GM23338 (cell line): ENCODE data around the gene PPFIBP1. TPM values are rescaled to one million over a fixed set of nuclear protein-coding genes. Genes with fewer than 3 reads are reported as not detected.

Experiments
- ATAC-seq: fragments of 200-7000 bp; cut with Tn5 transposase; 3 replicates; pipeline ENCODE4 v1.9.1; 2020
- DNase-seq: peaks from one replicate; pipeline ENCODE4 v3.0.0-alpha.2; 2015; ENCODE audit warnings: low spot score
- H2AFZ ChIP-seq: fragments of 200-600 bp; sonication (generic); 2 replicates; pipeline ENCODE4 v1.8.0; 2016; ENCODE audit warnings: antibody characterized with exemption, mild to moderate bottlenecking, moderate library complexity
- H3F3A ChIP-seq: fragments of 200-600 bp; sonication (generic); replicated peaks from 2 replicates; pipeline ENCODE4 v1.8.0; 2017; ENCODE audit warnings: antibody characterized with exemption, mixed run types, low read depth
- H3K27ac ChIP-seq: fragments of 200-600 bp; sonication (generic); 2 replicates; pipeline ENCODE4 v1.6.1; 2016; ENCODE audit warnings: low read depth
- H3K27me3 ChIP-seq: fragments of 200-600 bp; sonication (generic); 2 replicates; pipeline ENCODE4 v1.8.0; 2016; ENCODE audit warnings: mild to moderate bottlenecking, mixed run types, moderate library complexity; ENCODE audit not compliant: insufficient read depth
- H3K36me3 ChIP-seq: fragments of 200-600 bp; sonication (generic); 2 replicates; pipeline ENCODE4 v1.8.0; 2016; ENCODE audit warnings: mild to moderate bottlenecking; ENCODE audit not compliant: insufficient read depth
- H3K4me1 ChIP-seq: fragments of 200-600 bp; sonication (generic); 2 replicates; pipeline ENCODE4 v1.8.0; 2016; ENCODE audit warnings: mild to moderate bottlenecking, moderate library complexity; ENCODE audit not compliant: insufficient read depth
- H3K4me2 ChIP-seq: fragments of 200-600 bp; sonication (generic); 2 replicates; pipeline ENCODE4 v1.7.1; 2017; ENCODE audit warnings: mixed run types
- H3K4me3 ChIP-seq: fragments of 200-600 bp; sonication (generic); 2 replicates; pipeline ENCODE4 v1.6.1; 2016; ENCODE audit warnings: mixed run types
- H3K79me2 ChIP-seq: fragments of 200-600 bp; sonication (generic); replicated peaks from 2 replicates; pipeline ENCODE4 v1.8.0; 2017; ENCODE audit warnings: mild to moderate bottlenecking; ENCODE audit not compliant: insufficient read depth
- H3K9me2 ChIP-seq: fragments of 200-600 bp; sonication (generic); 2 replicates; pipeline ENCODE4 v1.8.0; 2017; ENCODE audit not compliant: insufficient read depth
- H4K20me1 ChIP-seq: fragments of 200-600 bp; sonication (generic); replicated peaks from 2 replicates; pipeline ENCODE4 v1.8.0; 2017; ENCODE audit warnings: mild to moderate bottlenecking; ENCODE audit not compliant: insufficient read depth
- H3K27ac Mint-ChIP-seq: 2 replicates; pipeline ENCODE4 v1.8.0; 2020; ENCODE audit warnings: inconsistent platforms, mild to moderate bottlenecking, moderate library complexity, mixed read lengths
- H3K27me3 Mint-ChIP-seq: 3 replicates; pipeline ENCODE4 v1.8.0; 2022; ENCODE audit warnings: low read depth, mild to moderate bottlenecking, moderate library complexity, mixed read lengths, inconsistent platforms; ENCODE audit not compliant: insufficient read depth, poor library complexity
- H3K36me3 Mint-ChIP-seq: 3 replicates; pipeline ENCODE4 v1.8.0; 2021; ENCODE audit warnings: low read depth, mild to moderate bottlenecking, inconsistent platforms, moderate library complexity, mixed read lengths
- H3K4me1 Mint-ChIP-seq: 3 replicates; pipeline ENCODE4 v1.8.0; 2020; ENCODE audit warnings: mild to moderate bottlenecking, inconsistent platforms, mixed read lengths
- H3K4me3 Mint-ChIP-seq: 3 replicates; pipeline ENCODE4 v1.8.0; 2021; ENCODE audit warnings: moderate library complexity, mild to moderate bottlenecking, inconsistent platforms, mixed read lengths
- H3K9me3 Mint-ChIP-seq: 3 replicates; pipeline ENCODE4 v1.8.0; 2020; ENCODE audit warnings: moderate library complexity, mild to moderate bottlenecking, inconsistent platforms, mixed read lengths
- CREB1 ChIP-seq: fragments of 250-450 bp; sonication (Bioruptor Pico); IDR thresholded peaks from 2 replicates; pipeline ENCODE4 v1.5.0; 2020; ENCODE audit warnings: low read depth, mild to moderate bottlenecking, moderate library complexity
- EZH2 ChIP-seq: fragments of 200-600 bp; sonication (generic); IDR thresholded peaks from one replicate; pipeline ENCODE4 v1.8.0; 2017; ENCODE audit warnings: antibody characterized with exemption, mild to moderate bottlenecking, low read depth; ENCODE audit not compliant: unreplicated experiment
- EZH2phosphoT487 ChIP-seq: fragments of 200-600 bp; sonication (generic); IDR thresholded peaks from one replicate; pipeline ENCODE4 v1.8.1; 2018; ENCODE audit warnings: antibody characterized with exemption; ENCODE audit not compliant: unreplicated experiment
- JUNB ChIP-seq: IDR thresholded peaks from one replicate; pipeline ENCODE4 v1.6.1; 2016; ENCODE audit warnings: antibody characterized with exemption; ENCODE audit not compliant: unreplicated experiment
- NANOG ChIP-seq: IDR thresholded peaks from 2 replicates; pipeline ENCODE4 v1.6.1; 2016; ENCODE audit warnings: antibody characterized with exemption, borderline replicate concordance
- POLR2AphosphoS5 ChIP-seq: IDR thresholded peaks from 2 replicates; pipeline ENCODE4 v1.6.1; 2016; ENCODE audit warnings: antibody characterized with exemption, low read depth
- STAT1 ChIP-seq: IDR thresholded peaks from one replicate; pipeline ENCODE4 v1.6.1; 2016; ENCODE audit warnings: antibody characterized with exemption; ENCODE audit not compliant: unreplicated experiment
- ZNF114 ChIP-seq: fragments of 250-450 bp; sonication (Bioruptor Pico); IDR thresholded peaks from 2 replicates; pipeline ENCODE4 v1.5.0; 2020; ENCODE audit warnings: mild to moderate bottlenecking, moderate library complexity
- ZNF331 ChIP-seq: fragments of 250-450 bp; sonication (Bioruptor Pico); IDR thresholded peaks from 2 replicates; pipeline ENCODE4 v1.5.0; 2020; ENCODE audit warnings: low read depth, mild to moderate bottlenecking, moderate library complexity
- polyA plus RNA-seq: library from polyadenylated mRNA; unstranded; fragments of >200 nt; fragmentation: Nextera tagmentation; extraction: Ambion mirVana; gene quantifications from 2 replicates; pipeline ENCODE4 v1.2.1, GENCODE V29; 2016
- total RNA-seq: library from RNA; depleted of rRNA; stranded (reverse); fragments of >200 nt; shearing (Covaris generic); gene quantifications from 2 replicates; pipeline ENCODE4 v1.2.3, GENCODE V29; 2014
- TF ChIP-seq, protein P1 (sequence below): IDR thresholded peaks from one replicate; pipeline ENCODE4 v1.6.1; 2018; ENCODE audit warnings: antibody characterized with exemption; ENCODE audit not compliant: unreplicated experiment
- TF ChIP-seq, protein P2 (sequence below): IDR thresholded peaks from 2 replicates; pipeline ENCODE4 v1.6.1; 2016; ENCODE audit warnings: antibody characterized with exemption
- TF ChIP-seq, protein P3 (sequence below), 2 experiments: fragments of 200-600 bp in 1 of 2; sonication (generic) in 1 of 2; conservative IDR thresholded peaks; 2 replicates each; pipeline versions ENCODE4 v1.5.1 to v1.6.1; 2016 to 2017; ENCODE audit warnings: antibody characterized with exemption in 2 of 2, low read depth in 2 of 2, mild to moderate bottlenecking in 2 of 2, moderate library complexity in 1 of 2
- TF ChIP-seq, protein P4 (sequence below): fragments of 250-450 bp; sonication (Bioruptor Pico); IDR thresholded peaks from 2 replicates; pipeline ENCODE4 v1.5.0; 2020; ENCODE audit warnings: mild to moderate bottlenecking, moderate library complexity

PPFIBP1 gene
- total and polyA plus RNA-seq, 2 experiments from 2014 or later, result 33.2 to 41.9 TPM

DNA sequence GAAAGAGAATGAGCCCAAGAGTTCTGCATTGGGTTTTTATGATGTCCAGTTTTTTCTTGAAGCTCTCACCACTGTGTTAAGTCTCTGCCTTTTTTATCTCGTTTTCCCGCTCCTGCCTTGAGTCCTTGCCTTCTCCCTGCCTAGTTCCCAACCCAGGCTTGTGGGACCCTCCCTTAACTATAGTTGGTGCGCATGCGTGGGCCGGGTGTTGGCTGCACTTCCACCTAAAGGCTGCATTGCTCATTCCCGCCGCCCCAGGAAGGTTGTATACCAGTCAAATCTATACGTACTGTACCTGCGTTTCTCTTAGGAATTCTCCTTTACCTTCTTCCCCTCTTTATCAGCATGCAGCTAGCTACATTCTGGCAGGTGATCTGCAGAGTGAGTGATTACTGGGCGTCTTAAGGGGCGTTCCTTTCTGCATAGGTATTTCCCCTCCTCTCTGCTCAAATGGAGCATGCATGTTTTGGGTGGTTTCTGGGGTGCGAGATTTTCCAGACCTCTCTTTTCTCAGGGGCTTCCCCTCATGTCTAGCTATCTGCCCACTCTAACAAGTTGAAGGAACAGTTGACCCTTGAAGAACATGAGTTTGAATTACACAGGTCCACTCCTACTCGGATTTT is 165.7 kb downstream of the PPFIBP1 start (continued):
- TF ChIP-seq EZH2 (no peak), NANOG (no peak)

DNA sequence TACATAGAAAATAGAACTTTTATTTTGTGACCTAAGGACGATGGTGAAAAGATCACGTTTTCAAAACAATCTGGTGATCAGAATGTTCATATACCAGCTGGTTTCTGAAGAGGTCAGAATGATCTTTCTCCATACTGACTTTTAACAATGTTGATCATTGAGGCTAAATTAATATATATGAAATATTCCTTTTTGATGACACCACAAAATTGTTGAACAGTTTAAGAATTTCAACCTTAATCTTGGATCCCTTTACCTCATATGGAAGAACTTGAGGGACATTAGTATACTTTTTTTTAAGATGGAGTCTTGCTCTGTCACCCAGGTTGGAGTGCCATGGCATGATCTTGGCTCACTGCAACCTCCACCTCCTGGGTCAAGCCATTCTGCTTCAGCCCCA is 169.4 kb downstream of the PPFIBP1 start:
- ATAC-seq (no peak), DNase-seq (no peak)
- Histone ChIP-seq H3K4me2 (no peak overlapping the region), H3K4me3 (no peak overlapping the region), H3K4me1 (no peaks in the 10 kb centered on the region), H3K27me3 (no peaks in the 10 kb centered on the region), H3K79me2 (no peaks in the 10 kb centered on the region), H2AFZ (no peak overlapping the region), H3F3A (no peaks in the 10 kb centered on the region), H3K36me3 (peaks cover 23% of the 10 kb centered on the region; the same call in 1 of the 2 replicates), H3K27ac (no peak overlapping the region), H4K20me1 (no peaks in the 10 kb centered on the region), H3K9me2 (no peaks in the 10 kb centered on the region)
- Mint-ChIP-seq H3K27ac (no peak overlapping the region), H3K4me1 (no peaks in the 10 kb centered on the region), H3K36me3 (peaks cover 15% of the 10 kb centered on the region), H3K27me3 (no peaks in the 10 kb centered on the region), H3K4me3 (no peak overlapping the region), H3K9me3 (no peaks in the 10 kb centered on the region)
- TF ChIP-seq NANOG (no peak), EZH2phosphoT487 (no peak), POLR2AphosphoS5 (no peak), JUNB (no peak), ZNF114 (no peak), ZNF331 (no peak), EZH2 (no peak), STAT1 (no peak), CREB1 (CRISPR knock-in tag) (no peak)
- TF ChIP-seq, protein P1, sequence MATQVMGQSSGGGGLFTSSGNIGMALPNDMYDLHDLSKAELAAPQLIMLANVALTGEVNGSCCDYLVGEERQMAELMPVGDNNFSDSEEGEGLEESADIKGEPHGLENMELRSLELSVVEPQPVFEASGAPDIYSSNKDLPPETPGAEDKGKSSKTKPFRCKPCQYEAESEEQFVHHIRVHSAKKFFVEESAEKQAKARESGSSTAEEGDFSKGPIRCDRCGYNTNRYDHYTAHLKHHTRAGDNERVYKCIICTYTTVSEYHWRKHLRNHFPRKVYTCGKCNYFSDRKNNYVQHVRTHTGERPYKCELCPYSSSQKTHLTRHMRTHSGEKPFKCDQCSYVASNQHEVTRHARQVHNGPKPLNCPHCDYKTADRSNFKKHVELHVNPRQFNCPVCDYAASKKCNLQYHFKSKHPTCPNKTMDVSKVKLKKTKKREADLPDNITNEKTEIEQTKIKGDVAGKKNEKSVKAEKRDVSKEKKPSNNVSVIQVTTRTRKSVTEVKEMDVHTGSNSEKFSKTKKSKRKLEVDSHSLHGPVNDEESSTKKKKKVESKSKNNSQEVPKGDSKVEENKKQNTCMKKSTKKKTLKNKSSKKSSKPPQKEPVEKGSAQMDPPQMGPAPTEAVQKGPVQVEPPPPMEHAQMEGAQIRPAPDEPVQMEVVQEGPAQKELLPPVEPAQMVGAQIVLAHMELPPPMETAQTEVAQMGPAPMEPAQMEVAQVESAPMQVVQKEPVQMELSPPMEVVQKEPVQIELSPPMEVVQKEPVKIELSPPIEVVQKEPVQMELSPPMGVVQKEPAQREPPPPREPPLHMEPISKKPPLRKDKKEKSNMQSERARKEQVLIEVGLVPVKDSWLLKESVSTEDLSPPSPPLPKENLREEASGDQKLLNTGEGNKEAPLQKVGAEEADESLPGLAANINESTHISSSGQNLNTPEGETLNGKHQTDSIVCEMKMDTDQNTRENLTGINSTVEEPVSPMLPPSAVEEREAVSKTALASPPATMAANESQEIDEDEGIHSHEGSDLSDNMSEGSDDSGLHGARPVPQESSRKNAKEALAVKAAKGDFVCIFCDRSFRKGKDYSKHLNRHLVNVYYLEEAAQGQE, result no peak
- TF ChIP-seq, protein P2, sequence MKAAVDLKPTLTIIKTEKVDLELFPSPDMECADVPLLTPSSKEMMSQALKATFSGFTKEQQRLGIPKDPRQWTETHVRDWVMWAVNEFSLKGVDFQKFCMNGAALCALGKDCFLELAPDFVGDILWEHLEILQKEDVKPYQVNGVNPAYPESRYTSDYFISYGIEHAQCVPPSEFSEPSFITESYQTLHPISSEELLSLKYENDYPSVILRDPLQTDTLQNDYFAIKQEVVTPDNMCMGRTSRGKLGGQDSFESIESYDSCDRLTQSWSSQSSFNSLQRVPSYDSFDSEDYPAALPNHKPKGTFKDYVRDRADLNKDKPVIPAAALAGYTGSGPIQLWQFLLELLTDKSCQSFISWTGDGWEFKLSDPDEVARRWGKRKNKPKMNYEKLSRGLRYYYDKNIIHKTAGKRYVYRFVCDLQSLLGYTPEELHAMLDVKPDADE, result no peak
- TF ChIP-seq, protein P3, sequence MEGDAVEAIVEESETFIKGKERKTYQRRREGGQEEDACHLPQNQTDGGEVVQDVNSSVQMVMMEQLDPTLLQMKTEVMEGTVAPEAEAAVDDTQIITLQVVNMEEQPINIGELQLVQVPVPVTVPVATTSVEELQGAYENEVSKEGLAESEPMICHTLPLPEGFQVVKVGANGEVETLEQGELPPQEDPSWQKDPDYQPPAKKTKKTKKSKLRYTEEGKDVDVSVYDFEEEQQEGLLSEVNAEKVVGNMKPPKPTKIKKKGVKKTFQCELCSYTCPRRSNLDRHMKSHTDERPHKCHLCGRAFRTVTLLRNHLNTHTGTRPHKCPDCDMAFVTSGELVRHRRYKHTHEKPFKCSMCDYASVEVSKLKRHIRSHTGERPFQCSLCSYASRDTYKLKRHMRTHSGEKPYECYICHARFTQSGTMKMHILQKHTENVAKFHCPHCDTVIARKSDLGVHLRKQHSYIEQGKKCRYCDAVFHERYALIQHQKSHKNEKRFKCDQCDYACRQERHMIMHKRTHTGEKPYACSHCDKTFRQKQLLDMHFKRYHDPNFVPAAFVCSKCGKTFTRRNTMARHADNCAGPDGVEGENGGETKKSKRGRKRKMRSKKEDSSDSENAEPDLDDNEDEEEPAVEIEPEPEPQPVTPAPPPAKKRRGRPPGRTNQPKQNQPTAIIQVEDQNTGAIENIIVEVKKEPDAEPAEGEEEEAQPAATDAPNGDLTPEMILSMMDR (conservative IDR thresholded peaks at IDR 0.05; ENCODE audit: low read depth in 2 of 2), result no peak
- TF ChIP-seq, protein P4, sequence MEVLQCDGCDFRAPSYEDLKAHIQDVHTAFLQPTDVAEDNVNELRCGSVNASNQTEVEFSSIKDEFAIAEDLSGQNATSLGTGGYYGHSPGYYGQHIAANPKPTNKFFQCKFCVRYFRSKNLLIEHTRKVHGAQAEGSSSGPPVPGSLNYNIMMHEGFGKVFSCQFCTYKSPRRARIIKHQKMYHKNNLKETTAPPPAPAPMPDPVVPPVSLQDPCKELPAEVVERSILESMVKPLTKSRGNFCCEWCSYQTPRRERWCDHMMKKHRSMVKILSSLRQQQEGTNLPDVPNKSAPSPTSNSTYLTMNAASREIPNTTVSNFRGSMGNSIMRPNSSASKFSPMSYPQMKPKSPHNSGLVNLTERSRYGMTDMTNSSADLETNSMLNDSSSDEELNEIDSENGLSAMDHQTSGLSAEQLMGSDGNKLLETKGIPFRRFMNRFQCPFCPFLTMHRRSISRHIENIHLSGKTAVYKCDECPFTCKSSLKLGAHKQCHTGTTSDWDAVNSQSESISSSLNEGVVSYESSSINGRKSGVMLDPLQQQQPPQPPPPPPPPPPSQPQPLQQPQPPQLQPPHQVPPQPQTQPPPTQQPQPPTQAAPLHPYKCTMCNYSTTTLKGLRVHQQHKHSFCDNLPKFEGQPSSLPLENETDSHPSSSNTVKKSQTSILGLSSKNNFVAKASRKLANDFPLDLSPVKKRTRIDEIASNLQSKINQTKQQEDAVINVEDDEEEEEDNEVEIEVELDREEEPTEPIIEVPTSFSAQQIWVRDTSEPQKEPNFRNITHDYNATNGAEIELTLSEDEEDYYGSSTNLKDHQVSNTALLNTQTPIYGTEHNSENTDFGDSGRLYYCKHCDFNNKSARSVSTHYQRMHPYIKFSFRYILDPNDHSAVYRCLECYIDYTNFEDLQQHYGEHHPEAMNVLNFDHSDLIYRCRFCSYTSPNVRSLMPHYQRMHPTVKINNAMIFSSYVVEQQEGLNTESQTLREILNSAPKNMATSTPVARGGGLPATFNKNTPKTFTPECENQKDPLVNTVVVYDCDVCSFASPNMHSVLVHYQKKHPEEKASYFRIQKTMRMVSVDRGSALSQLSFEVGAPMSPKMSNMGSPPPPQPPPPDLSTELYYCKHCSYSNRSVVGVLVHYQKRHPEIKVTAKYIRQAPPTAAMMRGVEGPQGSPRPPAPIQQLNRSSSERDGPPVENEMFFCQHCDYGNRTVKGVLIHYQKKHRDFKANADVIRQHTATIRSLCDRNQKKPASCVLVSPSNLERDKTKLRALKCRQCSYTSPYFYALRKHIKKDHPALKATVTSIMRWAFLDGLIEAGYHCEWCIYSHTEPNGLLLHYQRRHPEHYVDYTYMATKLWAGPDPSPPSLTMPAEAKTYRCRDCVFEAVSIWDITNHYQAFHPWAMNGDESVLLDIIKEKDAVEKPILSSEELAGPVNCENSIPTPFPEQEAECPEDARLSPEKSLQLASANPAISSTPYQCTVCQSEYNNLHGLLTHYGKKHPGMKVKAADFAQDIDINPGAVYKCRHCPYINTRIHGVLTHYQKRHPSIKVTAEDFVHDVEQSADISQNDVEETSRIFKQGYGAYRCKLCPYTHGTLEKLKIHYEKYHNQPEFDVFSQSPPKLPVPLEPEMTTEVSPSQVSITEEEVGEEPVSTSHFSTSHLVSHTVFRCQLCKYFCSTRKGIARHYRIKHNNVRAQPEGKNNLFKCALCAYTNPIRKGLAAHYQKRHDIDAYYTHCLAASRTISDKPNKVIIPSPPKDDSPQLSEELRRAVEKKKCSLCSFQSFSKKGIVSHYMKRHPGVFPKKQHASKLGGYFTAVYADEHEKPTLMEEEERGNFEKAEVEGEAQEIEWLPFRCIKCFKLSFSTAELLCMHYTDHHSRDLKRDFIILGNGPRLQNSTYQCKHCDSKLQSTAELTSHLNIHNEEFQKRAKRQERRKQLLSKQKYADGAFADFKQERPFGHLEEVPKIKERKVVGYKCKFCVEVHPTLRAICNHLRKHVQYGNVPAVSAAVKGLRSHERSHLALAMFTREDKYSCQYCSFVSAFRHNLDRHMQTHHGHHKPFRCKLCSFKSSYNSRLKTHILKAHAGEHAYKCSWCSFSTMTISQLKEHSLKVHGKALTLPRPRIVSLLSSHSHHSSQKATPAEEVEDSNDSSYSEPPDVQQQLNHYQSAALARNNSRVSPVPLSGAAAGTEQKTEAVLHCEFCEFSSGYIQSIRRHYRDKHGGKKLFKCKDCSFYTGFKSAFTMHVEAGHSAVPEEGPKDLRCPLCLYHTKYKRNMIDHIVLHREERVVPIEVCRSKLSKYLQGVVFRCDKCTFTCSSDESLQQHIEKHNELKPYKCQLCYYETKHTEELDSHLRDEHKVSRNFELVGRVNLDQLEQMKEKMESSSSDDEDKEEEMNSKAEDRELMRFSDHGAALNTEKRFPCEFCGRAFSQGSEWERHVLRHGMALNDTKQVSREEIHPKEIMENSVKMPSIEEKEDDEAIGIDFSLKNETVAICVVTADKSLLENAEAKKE (CRISPR knock-in tag), result no peak
